Smooth muscle cell of the pulmonary artery (primary cell): ENCODE measurements around the gene BIRC7. TPM values are rescaled to one million over a fixed set of nuclear protein-coding genes. Genes with fewer than 3 reads are reported as not detected.

ENCODE experiments used
- total RNA-seq: library from RNA; depleted of rRNA; stranded (reverse); fragments of >200 nt; gene quantifications from 2 replicates; pipeline ENCODE4 v1.2.3, GENCODE V29; 2014

BIRC7 gene, protein sequence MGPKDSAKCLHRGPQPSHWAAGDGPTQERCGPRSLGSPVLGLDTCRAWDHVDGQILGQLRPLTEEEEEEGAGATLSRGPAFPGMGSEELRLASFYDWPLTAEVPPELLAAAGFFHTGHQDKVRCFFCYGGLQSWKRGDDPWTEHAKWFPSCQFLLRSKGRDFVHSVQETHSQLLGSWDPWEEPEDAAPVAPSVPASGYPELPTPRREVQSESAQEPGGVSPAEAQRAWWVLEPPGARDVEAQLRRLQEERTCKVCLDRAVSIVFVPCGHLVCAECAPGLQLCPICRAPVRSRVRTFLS
- total RNA-seq: 0.07 TPM in 2 replicates

DNA sequence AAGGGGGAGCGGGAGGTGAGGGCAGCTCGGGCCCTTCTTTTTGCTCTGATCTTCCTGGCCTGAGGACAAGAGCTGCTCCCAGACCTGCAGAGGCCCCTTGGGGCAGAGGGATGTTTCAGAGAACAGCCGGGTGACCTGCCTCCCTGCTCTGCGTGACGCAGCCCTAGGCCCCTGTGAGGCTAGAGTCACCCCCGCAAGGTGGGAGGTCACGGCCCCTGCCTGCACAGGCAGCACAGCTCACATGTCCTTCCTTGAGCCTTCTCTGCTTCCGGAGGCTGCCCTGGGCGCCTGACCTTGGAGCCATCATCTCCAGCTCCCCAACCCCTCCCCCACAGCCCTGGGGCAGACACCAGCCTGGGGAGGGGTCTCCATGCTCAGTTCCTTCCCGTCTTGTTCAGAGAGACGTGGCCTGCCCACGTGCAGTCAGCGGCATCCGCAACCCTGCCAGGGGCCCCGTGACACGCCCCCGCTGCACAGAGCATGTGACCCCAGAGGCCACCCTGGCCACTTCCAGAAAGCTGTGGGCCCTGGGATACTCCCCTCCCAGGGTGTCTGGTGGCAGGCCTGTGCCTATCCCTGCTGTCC lies at the start of gene BIRC7:
Gene BIRC7, plus strand, starts transcription at position 507 of the 585 bp plus-strand sequence. CDS start 192 bp downstream, outside the sequence.

DNA sequence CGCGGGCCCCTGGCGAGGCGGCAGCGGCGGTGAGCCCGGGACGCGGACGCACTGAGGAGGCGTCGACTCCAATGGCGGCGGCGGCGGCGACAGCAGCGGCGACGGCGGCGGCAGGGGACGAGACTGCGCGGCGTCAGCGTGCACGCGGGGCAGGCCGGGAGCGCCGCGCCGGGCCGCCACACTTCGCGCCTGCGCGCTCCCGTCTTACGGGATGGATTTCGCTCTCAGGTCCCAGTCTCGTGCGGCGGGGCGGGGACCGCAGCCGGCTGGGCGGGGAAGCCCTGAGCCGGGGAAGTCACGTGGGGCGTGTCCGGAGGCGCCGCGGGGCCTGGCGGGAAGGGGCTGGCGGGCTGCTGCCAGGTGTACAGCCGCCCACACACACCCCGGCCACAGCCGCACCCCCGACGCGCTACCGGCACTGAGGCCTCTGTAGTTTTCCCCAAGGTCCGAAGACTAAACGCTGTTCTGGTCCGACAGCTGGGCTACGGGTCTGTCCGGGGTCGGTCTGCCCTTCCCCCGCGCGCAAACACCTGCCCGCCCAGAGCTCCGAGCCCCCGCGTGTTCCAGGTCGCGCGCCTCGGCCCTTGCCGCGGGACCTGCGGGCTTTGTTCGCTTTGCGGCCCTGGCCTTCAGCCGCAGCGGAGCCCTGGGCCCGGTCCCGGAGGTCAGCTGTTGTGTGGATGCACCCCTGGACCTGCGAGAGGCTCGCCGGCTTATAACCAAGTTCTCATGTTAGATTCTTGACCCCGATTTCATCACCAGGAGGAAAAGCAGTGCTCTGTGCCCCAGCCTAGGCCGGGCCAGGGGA lies 19.5 kb upstream of the BIRC7 start, which contains the start of gene YTHDF1:
Gene YTHDF1, minus strand, starts transcription at position 91 of the 808 bp plus-strand sequence. CDS start 239 bp downstream, outside the sequence.

DNA sequence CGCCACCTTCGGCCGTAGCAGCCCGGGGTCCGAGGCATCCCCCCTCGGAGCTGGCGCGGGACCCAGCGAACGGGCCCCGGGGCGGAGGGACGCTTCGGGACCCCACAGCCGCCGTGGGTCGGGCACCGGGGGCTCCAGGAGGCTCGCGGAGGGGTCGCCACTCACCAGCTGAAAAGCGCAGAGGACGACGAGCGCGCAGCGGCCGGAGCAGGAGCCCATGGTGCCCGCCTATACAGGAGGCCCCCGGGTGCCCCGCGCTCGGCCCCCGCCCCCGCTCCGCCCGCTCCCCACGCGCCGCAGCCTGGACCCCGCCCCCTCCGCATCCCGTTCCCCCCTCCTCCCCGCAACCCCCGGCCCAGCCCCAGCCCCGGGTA lies 18.5 kb downstream of the BIRC7 start, which contains the start of gene NKAIN4:
Gene NKAIN4, minus strand, starts transcription at position 232 of the 374 bp plus-strand sequence. Its CDS starts 13 bp downstream, at position 219.

DNA sequence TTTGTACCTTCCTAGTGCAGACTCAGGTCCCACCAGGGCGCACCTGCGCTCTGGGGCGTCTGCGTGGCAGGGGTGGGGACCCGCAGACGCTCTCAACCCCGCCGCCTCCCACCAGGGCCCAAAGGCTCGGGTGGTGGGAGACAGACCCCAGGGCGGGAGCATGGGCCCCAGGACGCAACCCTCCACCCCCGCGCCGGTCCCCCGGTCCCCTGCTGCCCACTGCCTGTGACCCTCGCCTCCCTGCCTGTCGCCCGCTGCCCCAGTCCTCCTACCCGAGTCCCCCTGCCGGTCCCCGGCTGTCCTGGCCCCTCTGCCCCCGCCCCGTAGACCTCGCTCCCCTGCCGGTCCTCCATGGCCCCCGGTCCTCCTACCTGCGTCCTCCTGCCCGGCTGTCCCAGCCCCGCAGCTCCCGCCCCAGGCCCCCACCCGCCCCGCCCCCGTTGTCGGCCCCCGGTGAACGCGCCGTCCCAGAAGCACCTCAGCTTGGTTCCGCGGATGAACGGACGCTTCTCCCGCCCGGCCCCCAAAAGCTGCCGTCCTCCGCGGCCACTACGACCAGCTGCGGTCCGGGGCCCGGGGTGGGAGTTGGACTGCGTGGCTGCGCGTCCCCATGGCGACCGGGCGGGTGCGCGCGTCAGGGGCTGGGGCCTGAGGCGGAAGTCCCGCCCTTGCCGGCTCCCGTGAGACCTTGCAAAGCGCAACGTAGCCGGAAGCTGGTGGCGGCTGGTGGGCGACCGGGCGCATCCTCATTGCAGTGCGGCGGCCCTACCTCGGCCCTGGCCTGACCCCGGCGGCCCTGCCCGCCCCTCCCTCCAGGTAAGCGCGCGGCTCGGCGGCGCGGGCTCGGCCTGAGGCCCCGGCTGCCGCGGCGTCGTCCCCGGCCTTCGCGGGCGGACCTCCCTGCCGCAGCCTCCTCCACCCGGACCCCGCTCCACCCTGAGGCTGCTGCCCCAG lies 36.7 kb downstream of the BIRC7 start, which contains the start of gene ARFGAP1:
Gene ARFGAP1, plus strand, starts transcription at position 709 of the 954 bp plus-strand sequence. CDS start 2,768 bp downstream, outside the sequence.

Other genes with a start within 250 kb of the BIRC7 start
- not detected in 2 replicates for gene BHLHE23, start 228.9 kb upstream of the BIRC7 start, total RNA-seq
- 21.3 and 24.2 TPM in 2 replicates for gene YTHDF1, start 19.8 kb upstream of the BIRC7 start, total RNA-seq
- not detected in 2 replicates for gene NKAIN4, start 18.6 kb downstream of the BIRC7 start, total RNA-seq
- gene ARFGAP1, start 36.9 kb downstream of the BIRC7 start, total RNA-seq: 73.8 and 77.8 TPM in 2 replicates
- gene COL20A1, start 57.3 kb downstream of the BIRC7 start, total RNA-seq: under 0.01 and 0.07 TPM in 2 replicates
- gene CHRNA4, start 125.4 kb downstream of the BIRC7 start, total RNA-seq: not detected in 2 replicates
- not detected in 2 replicates for gene KCNQ2, start 236.8 kb downstream of the BIRC7 start, total RNA-seq